Measurements from ENCODE around the gene DCBLD1. TPM values are rescaled to one million over a fixed set of nuclear protein-coding genes. Genes with fewer than 3 reads are reported as not detected.

The DCBLD1 gene
- total RNA-seq, 2 experiments from 2014 or later, result 1.3 to 1.4 TPM

GRCh38 chr6:117591405-117591804 is 108.9 kb downstream of the DCBLD1 start:
- no peaks in the 10 kb centered on the region for H3K9me3 ChIP-seq (ENCODE audit: control insufficient read depth in 1 of 2, insufficient read depth in 1 of 2, low read length in 2 of 2)
- ATAC-seq (ENCODE audit: poor library complexity) (no peak), DNase-seq (no peak)
- Mint-ChIP-seq H3K4me1 (ENCODE audit: low read depth) (peaks cover 26% of the 10 kb centered on the region), H3K27ac (no peak overlapping the region), H3K36me3 (ENCODE audit: low read depth) (peaks cover 43% of the 10 kb centered on the region), H3K27me3 (no peaks in the 10 kb centered on the region), H3K4me3 (no peak overlapping the region), H3K9me3 (peaks cover 2% of the 10 kb centered on the region)
- intact Hi-C loops (cut with DNase I, micrococcal nuclease), result no loop called here
- no peak overlapping the region for H3K4me3 ChIP-seq (ENCODE audit: low read length)
- no peaks in the 10 kb centered on the region for H3K27me3 ChIP-seq (ENCODE audit: control insufficient read depth in 1 of 2, insufficient read depth in 2 of 2, low read length in 2 of 2)
- H3K27ac ChIP-seq (ENCODE audit: low read depth in 1 of 2, low read length in 2 of 2), result no peak overlapping the region
- peaks cover 15% of the 10 kb centered on the region for H3K36me3 ChIP-seq (ENCODE audit: insufficient read depth, low read length)
- H3K4me1 ChIP-seq (ENCODE audit: insufficient read depth, low read length), result peaks cover 3% of the 10 kb centered on the region
- ChIA-PET CTCF (interaction anchor here (1.6 to 1.9 kb wide), 2 partner anchors 10 to 11 kb away, joined by 3 to 5 read pairs; partner anchors contain the start of gene GOPC), POLR2A (interaction anchor here (1.4 kb wide), 1 partner anchor 11 kb away, joined by 8 read pairs; the partner anchor contains the start of gene GOPC)
- no peak for TF ChIP-seq CTCF (IDR thresholded peaks at IDR 0.05)

DNA sequence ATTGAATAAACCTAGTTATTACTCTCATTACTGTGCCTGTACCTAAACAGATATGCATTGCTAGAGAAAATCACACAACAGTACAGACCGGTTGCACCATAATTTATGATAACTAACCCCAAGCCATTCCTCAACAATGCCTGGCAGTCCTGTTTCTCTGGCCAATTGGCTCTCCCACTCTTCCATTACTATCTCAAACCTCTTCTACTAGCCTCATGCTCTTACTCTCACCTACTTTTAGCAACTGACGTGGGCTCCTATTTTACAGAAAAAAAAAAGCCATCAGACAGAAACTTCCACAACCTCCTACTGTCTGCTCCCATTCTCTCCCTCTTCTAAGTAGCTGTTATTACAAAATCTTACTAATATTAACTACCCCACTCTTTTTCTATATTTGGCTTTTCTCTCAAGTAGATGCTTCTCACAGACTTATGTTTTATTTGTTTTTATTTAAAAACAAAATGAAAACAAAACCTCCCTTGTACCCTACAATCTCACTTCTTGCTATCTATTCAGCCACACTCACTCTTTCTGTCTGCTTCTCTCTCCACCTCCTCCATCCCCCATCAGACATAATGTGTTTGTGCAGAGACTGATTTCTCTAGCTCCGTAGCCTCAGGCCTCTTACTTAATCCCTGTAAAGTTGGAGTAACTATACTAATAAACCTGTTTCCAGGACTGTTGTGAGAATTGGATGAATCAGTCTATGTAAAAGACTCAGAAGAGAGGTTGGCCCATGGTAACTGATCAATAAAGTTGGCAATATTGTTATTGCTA is 110.7 kb downstream of the DCBLD1 start:
- Mint-ChIP-seq H3K4me3 (no peak overlapping the region), H3K27ac (no peak overlapping the region), H3K4me1 (ENCODE audit: low read depth) (peaks cover 18% of the 10 kb centered on the region), H3K27me3 (no peaks in the 10 kb centered on the region), H3K9me3 (peaks cover 2% of the 10 kb centered on the region), H3K36me3 (ENCODE audit: low read depth) (peaks cover 54% of the 10 kb centered on the region)
- DNase-seq, result no peak
- H3K4me3 ChIP-seq (ENCODE audit: low read length), result no peak overlapping the region
- ChIA-PET POLR2A (no interaction called here), CTCF (no interaction called here)
- ATAC-seq (ENCODE audit: poor library complexity), result no peak
- no peak for TF ChIP-seq CTCF (IDR thresholded peaks at IDR 0.05)
- intact Hi-C loops (cut with DNase I, micrococcal nuclease), result no loop called here
- peaks cover 3% of the 10 kb centered on the region for H3K4me1 ChIP-seq (ENCODE audit: insufficient read depth, low read length)
- H3K27me3 ChIP-seq (ENCODE audit: control insufficient read depth in 1 of 2, insufficient read depth in 2 of 2, low read length in 2 of 2), result no peaks in the 10 kb centered on the region
- H3K27ac ChIP-seq (ENCODE audit: low read depth in 1 of 2, low read length in 2 of 2), result no peak overlapping the region
- H3K9me3 ChIP-seq (ENCODE audit: control insufficient read depth in 1 of 2, insufficient read depth in 1 of 2, low read length in 2 of 2), result no peaks in the 10 kb centered on the region
- H3K36me3 ChIP-seq (ENCODE audit: insufficient read depth, low read length), result peaks cover 20% of the 10 kb centered on the region

GRCh38 chr6:117595099-117595923 is 112.8 kb downstream of the DCBLD1 start:
- CTCF ChIA-PET, result interaction anchor here (0.6 kb wide), 1 partner anchor 34 kb away, joined by 3 read pairs; no protein-coding TSS in a partner anchor
- H3K36me3 Mint-ChIP-seq (ENCODE audit: low read depth), result peaks cover 51% of the 10 kb centered on the region
- no peak for ATAC-seq (ENCODE audit: poor library complexity)

More at GRCh38 chr6:117595099-117595923, 112.8 kb downstream of the DCBLD1 start:
- peaks cover 8% of the 10 kb centered on the region for H3K4me1 ChIP-seq (ENCODE audit: insufficient read depth, low read length)
- no peak overlapping the region for H3K27ac ChIP-seq (ENCODE audit: low read depth in 1 of 2, low read length in 2 of 2)
- Mint-ChIP-seq H3K27ac (no peak overlapping the region), H3K4me1 (ENCODE audit: low read depth) (peaks cover 28% of the 10 kb centered on the region), H3K4me3 (no peak overlapping the region), H3K9me3 (peaks cover 2% of the 10 kb centered on the region), H3K27me3 (no peaks in the 10 kb centered on the region)
- H3K36me3 ChIP-seq (ENCODE audit: insufficient read depth, low read length), result peaks cover 10% of the 10 kb centered on the region
- no peaks in the 10 kb centered on the region for H3K9me3 ChIP-seq (ENCODE audit: control insufficient read depth in 1 of 2, insufficient read depth in 1 of 2, low read length in 2 of 2)
- intact Hi-C loops (cut with DNase I, micrococcal nuclease), result no loop called here
- POLR2A ChIA-PET, result no interaction called here
- H3K4me3 ChIP-seq (ENCODE audit: low read length), result no peak overlapping the region
- no peak for TF ChIP-seq CTCF (IDR thresholded peaks at IDR 0.05)
- DNase-seq, result no peak
- H3K27me3 ChIP-seq (ENCODE audit: control insufficient read depth in 1 of 2, insufficient read depth in 2 of 2, low read length in 2 of 2), result no peaks in the 10 kb centered on the region
